NAMALWA (cell line): ENCODE measurements around the gene NDE1.

ENCODE experiments used
- DNase-seq: peaks from one replicate; pipeline ENCODE4 v3.0.0-alpha.2; 2015; ENCODE audit warnings: low spot score

The NDE1 gene

DNA sequence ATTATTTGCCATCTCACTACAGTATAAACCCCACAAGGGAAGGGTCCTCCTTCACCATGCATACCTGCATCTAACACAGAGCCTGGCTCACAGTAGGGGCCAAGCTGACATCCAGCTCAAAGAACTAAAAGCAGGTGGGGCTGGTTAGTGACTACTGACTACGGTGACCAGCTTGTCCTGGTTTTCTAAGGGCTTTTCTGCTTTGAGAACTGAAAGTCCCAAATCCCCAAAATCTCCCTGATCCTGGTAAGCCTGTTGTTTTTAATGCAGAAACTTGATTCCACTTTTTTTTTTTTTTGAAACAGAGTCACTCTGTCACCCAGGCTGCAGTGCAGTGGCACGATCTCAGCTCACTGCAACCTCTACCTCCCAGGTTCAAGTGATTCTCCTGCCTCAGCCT is 89.4 kb downstream of the NDE1 start:
- no peak for DNase-seq

GRCh38 chr16:15739950-15740349 is 89.9 kb downstream of the NDE1 start:
- DNase-seq = no peak

- no peak for DNase-seq
Measured at GRCh38 chr16:15741207-15741871, 91.3 kb downstream of the NDE1 start.

DNA sequence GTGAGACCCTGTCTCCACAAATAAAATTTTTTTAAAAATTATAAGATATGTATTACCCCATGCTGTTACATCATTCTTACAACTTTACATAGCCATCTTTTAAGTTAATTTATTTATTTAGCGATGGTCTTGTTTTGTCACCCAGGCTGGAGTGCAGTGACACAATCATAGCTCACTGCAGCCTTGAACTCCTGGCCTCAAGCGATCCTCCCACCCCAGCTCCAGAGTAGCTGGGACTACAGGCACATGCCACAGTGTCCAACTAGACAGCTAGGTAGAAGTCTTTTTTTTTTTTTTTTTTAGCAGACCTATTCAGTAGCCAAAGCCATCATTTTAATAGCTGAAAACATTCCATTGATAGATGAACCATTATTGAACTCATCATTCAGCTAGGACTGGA is 92.7 kb downstream of the NDE1 start:
- DNase-seq = no peak

GRCh38 chr16:15743657-15744056 is 93.6 kb downstream of the NDE1 start:
- no peak for DNase-seq

DNA sequence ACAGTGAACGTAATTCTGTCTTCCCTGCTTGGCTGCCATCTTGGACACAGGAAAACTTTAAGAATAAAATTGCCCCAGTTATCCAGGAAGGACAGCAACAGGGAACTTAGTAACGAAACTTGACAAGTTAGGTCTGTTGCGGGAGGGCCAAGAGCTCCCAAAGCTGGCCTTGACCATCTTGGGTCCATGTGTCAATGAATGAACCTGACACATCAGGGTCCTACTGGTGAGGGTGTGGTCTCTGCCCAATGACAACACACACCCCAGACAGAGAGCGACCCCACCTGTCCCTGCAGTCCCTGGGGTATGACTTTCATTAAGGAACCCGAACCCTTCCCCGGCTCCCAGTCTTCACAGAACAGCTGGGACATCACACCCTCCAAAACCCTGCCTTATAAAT is 96.3 kb downstream of the NDE1 start:
- DNase-seq = no peak

GRCh38 chr16:15747937-15748336 is 97.9 kb downstream of the NDE1 start:
- no peak for DNase-seq

DNA sequence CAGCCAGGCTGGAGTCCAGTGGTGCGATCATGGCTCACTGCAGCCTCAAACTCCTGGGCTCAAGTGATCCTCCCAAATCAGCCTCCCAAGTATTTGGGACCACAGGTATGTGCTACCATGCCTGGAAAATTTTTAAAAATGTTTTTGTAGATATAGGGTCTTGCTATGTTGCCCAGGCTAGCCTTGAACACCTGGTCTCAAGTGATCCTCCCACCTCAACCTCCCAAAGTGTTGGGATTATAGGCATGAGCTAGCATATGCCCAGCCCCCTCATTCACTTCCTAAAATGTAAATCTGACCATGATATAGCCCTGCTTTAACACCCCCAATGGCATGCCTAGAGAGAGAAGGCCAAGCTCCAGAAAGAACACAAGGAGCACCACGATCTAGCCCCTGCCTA is 98.6 kb downstream of the NDE1 start:
- no peak for DNase-seq

DNA sequence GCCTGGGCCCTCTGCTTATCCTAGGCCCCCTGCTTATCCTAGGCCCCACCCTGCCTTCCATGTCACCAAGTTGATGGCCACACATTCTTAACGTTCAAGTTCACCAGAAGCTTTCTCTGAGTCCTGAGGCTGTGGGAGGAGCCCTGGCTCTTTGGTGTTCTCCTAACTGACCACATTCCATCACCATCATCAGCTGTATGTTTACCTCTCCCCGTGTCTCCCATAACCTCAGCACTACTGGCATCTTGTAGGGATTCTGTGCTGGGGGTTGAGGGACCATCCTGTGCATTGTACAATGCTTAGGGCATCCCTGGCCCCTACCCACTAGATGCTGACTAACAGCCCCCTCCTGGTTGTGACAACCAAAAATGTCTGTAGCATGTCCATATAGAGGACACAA is 99.3 kb downstream of the NDE1 start:
- DNase-seq = no peak

DNA sequence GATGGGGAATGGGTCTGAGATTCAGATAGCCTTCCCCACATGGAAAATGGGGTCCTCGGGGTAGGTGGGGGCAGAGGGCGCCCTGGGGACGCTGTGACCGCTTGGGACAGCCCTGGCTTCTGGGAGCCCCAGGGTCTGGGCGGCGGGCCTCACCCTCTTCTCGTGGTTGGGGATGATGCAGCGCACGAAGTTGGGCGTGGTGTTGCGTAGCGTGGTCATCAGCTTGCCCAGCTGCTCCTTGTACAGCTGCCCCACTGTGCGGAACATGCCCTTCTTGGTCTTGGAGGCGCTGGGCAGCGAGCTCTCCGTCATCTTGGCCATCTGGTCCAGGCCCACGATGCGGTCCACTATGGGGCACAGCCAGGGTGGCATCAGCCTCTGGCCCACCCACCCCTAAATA is 99.9 kb downstream of the NDE1 start:
- DNase-seq = no peak

- DNase-seq = no peak
Measured at GRCh38 chr16:15751940-15752339, 101.9 kb downstream of the NDE1 start.

GRCh38 chr16:15752717-15753488 is 102.9 kb downstream of the NDE1 start:
- no peak for DNase-seq

DNA sequence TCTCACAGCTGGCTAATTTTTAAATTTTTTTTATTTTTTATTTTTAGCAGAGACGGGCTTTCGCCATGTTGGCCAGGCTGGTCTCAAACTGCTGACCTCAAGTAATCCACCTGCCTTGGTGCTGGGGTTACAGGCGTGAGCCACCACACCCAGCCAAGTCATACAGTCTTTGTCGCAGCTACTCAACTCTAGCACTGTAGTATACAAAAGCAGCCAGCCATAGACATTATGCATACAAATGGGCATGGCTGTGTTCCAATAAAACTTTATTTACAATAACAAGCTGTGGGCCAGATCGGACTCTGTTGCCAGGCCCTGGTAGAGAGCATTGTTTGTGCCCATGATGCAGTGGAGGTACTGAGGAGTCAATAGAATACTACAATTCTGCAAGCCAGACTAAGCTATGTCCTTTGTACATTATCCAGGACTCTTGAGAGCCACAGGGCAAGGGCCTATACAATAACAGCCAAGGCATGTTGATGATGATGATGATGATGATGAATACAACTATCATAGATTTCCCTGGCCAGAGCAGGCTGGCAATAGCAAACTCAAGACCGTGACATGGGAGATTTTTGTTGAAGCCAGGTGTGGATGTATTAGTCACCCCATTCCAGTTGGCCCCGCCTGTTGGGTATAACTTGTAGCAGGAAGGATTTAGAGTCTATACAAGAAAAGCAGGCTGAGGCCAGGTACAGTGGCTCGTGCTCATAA is 104.9 kb downstream of the NDE1 start:
- peak; percentile 24 for DNase-seq

DNA sequence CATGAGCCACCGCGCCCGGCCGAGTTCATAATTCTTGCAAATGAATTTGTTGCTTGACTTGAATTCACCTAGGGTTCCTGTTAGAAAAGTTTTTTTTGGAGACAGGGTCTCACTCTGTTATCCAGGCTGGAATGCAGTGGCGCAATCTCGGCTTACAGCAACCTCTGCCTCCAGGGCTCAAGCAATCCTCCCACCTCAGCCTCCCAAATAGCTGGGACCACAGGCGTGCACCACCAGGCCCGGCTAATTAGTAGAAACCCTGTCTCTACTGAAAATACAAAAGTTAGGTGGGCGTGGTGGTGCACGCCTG is 107.0 kb downstream of the NDE1 start:
- DNase-seq = no peak

GRCh38 chr16:15757630-15758251 is 107.7 kb downstream of the NDE1 start:
- peak; percentile 27 for DNase-seq

GRCh38 chr16:15759070-15759469 is 109.0 kb downstream of the NDE1 start:
- no peak for DNase-seq

DNA sequence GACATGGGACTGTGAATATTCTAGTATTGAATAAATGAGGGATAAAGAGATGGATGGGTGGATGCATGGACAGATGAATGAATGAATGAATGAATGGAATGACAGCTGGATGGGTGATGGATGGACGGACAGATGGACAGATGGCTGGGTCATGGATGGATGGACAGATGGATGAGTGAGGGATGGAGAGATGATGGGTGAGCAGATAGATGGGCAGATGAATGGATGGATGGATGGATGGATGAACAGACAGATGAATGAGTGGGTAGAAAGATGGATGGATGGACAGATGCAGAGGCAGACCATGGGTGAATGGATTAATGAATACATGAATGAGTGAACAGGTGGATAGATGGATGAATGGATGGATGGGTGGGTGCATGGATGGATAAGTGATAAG is 110.1 kb downstream of the NDE1 start:
- no peak for DNase-seq

GRCh38 chr16:15764112-15764511 is 114.1 kb downstream of the NDE1 start:
- no peak for DNase-seq

- DNase-seq = no peak
Measured at GRCh38 chr16:15765116-15765515, 115.1 kb downstream of the NDE1 start.

DNA sequence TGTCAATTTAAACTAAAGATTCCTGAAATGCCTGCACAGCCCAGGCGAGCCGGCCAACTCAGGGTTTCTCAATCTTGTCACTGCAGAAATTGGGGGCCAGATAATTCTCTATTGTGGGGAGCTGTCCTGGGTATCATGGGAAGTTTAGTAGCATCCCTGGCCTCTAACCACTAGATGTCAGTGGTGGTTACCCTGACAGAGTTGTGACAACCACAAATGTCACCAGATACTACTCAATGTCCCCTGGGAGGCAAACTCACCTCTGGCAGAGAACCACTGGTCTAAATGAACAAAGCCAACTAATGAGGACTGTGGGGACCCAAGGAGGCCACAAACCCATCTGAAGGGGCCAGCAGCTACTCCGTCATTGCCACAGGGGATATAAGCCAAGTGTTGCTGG is 115.8 kb downstream of the NDE1 start:
- peak; percentile 93 for DNase-seq

GRCh38 chr16:15766918-15767317 is 116.9 kb downstream of the NDE1 start:
- DNase-seq = no peak

- no peak for DNase-seq
Measured at GRCh38 chr16:15768201-15768600, 118.2 kb downstream of the NDE1 start.

DNA sequence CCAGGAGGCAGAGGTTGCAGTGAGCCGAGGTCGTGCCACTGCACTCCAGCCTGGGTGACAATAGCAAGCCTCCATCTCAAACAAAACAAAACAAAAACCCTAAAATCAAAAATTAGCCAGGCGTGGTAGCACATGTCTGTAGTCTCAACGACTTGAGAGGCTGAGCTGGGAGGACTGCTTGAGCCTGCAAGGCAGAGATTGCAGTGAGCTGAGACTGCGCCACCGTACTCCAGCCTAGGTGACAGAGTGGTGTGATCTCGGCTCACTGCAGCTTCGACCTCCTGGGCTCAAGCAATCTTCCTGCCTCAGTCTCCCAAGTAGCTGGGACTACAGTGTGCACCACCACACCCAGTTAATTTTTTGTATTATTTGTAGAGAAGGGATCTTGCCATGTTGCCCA is 119.2 kb downstream of the NDE1 start:
- no peak for DNase-seq
